Occipital lobe (tissue), 2 donors: ENCODE results near the gene HAPLN3. TPM values are rescaled to one million over a fixed set of nuclear protein-coding genes. Genes with fewer than 3 reads are reported as not detected.

Experiments
- DNase-seq: peaks from one replicate; lab custom pipeline; 2025; lab: John Stamatoyannopoulos, UW
- total RNA-seq: library from RNA; depleted of rRNA; stranded (reverse); fragments of >200 nt; gene quantifications from one replicate; pipeline ENCODE4 v1.2.3, GENCODE V29; 2014

The HAPLN3 gene
- total RNA-seq, 1 donor from 2014 or later, result 8.7 TPM

GRCh38 chr15:88864861-88865497 lies 30.4 kb downstream of the HAPLN3 start:
- no peak for DNase-seq

DNA sequence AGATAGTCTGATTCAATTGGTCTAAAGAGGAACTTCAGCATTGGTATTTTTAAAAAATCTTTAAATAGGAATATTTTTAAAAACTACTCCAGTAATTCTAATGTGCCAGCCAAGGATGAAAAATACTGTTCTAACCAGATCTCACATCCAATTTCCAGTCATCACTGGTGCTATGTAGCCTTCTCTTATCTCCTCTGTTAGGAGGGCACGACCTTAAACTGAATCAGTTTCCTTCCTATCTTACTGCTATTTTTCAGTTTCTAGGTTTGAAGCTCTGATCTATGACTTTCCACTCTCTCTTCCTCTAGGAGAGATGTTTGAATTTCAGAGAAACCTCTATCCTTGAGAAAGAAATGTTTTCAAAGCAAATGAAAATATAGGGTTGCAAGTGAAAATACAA lies 31.9 kb downstream of the HAPLN3 start:
- no peak for DNase-seq

- no peak for DNase-seq
Observed at GRCh38 chr15:88860212-88860611, 35.1 kb downstream of the HAPLN3 start.

DNA sequence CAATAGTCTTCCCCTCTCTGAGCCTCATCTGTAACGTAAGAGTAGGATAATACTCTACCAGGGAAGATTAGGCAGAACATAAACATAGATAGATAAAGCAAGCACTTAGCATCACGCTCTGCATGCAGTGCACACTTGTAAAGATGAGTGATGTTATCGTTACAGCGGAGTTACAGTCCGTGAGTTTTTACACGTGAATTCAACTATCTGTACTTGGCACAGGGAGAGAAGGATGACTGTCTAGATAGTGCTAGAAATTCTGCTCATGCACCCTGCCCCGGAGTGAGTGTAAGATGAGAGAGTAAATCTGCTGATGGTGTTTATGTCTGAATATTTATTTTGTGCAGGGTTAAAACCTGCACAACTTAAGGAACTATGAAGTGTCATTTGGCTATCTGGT lies 35.8 kb downstream of the HAPLN3 start:
- no peak for DNase-seq

DNA sequence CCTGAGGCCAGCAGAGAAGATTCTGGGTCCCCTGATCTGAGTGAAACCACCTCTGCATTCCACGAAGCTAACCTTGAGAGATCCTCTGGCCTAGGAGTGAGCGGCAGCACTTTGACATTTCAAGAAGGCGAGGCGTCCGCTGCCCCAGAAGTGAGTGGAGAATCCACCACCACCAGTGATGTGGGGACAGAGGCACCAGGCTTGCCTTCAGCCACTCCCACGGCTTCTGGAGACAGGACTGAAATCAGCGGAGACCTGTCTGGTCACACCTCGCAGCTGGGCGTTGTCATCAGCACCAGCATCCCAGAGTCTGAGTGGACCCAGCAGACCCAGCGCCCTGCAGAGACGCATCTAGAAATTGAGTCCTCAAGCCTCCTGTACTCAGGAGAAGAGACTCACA lies 36.4 kb downstream of the HAPLN3 start:
- DNase-seq, result no peak

- DNase-seq, result no peak
Observed at GRCh38 chr15:88852476-88852875, 42.9 kb downstream of the HAPLN3 start.

DNA sequence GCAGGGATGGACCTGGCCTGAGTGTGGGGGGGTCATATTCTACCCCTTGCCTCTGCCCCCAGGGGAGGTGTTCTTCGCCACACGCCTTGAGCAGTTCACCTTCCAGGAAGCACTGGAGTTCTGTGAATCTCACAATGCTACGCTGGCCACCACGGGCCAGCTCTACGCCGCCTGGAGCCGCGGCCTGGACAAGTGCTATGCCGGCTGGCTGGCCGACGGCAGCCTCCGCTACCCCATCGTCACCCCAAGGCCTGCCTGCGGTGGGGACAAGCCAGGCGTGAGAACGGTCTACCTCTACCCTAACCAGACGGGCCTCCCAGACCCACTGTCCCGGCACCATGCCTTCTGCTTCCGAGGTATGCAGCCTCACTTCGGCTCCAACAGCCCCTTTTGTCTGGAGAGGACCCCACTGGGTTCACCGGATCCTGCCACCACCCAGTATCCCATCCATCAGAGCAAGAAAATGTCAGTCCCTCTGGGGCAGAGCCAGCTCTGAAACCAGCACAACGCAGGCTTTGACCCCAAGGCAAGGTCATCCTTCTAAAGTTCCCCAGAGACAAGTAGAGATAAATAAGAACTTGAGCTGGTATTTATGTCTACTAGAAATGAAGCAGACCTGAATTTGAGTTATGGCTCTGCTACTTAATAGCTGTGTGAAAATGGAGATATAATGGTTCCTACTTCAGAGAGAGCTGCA lies 45.8 kb downstream of the HAPLN3 start:
- no peak for DNase-seq

- no peak for DNase-seq
Observed at GRCh38 chr15:88848203-88848602, 47.1 kb downstream of the HAPLN3 start.

- no peak for DNase-seq
Observed at GRCh38 chr15:88847144-88847543, 48.2 kb downstream of the HAPLN3 start.

- DNase-seq, result no peak
Observed at GRCh38 chr15:88845616-88846015, 49.7 kb downstream of the HAPLN3 start.

- no peak for DNase-seq
Observed at GRCh38 chr15:88844749-88845386, 50.5 kb downstream of the HAPLN3 start.

- no peak for DNase-seq
Observed at GRCh38 chr15:88843334-88843733, 52.0 kb downstream of the HAPLN3 start.

DNA sequence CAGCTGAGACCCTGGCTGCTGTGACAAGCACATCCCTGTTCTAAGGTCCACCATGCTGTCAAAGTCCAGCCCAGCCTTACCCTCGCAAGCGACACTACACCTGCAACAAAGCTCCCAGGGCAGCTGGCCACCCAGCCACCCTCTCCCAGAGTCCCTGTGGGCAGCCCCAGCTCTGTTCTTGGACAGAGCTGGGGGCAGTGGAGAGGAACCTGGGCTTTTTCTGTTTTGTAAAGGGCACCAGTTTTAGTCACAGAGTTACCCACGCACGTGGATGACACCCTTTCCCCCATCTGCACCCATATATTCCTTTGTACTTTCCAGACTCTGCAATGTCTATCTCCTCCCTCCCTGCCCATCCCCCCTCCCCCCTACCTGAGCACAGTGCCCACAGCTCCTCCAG lies 53.2 kb downstream of the HAPLN3 start:
- no peak for DNase-seq

- DNase-seq, result no peak
Observed at GRCh38 chr15:88841236-88841635, 54.1 kb downstream of the HAPLN3 start.

DNA sequence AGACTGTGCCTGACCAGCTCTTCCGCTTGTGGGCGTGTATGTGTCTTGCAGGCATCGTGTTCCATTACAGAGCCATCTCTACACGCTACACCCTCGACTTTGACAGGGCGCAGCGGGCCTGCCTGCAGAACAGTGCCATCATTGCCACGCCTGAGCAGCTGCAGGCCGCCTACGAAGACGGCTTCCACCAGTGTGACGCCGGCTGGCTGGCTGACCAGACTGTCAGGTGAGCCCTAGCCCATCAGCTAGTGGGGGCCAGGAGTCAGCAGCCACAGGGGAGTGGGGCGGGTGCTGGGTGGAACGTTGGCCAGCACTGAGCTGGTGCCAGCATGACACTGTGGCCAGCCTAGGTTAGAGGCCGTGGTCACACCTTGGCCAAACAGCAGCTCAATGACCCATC lies 55.4 kb downstream of the HAPLN3 start:
- DNase-seq, result no peak

DNA sequence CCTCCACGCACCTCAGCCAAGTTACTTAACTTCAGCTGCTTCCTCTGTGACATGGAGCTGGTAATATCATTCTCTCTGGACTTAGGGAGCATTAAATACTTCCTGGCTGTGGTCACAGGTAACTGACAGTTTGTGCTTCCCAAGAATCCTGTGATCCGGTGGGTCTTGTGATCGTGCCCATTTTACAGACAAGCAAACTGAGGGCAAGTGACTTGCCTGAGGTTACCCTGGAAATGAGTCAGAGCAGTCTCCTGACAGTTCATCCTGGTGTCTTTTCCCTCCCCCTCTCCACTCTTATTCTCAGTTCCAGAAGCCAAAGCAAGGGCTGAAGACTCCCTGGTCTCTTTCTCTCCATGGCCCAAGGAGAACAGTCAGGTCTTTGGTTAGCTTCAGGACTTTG lies 56.2 kb downstream of the HAPLN3 start:
- no peak for DNase-seq

GRCh38 chr15:88838667-88839066 lies 56.7 kb downstream of the HAPLN3 start:
- no peak for DNase-seq

DNA sequence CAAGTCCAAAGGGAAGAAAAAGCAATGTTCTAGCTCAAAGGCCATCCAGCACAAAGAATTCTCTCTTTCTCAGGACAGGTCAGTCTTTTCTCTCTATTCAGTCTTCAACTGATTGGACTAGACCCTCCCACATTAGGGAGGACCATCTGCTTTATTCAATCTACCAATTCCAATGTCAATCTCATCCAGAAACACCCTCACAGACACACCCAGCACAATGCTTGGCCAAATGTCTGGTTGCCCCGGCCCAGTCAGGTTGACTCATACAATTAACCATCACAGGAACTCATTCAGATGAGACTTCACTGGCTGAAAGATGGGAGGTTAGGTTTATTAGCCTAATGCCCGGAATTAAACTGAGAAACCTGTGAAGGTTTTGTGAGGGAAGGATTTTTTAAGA lies 59.7 kb downstream of the HAPLN3 start:
- DNase-seq, result no peak

DNA sequence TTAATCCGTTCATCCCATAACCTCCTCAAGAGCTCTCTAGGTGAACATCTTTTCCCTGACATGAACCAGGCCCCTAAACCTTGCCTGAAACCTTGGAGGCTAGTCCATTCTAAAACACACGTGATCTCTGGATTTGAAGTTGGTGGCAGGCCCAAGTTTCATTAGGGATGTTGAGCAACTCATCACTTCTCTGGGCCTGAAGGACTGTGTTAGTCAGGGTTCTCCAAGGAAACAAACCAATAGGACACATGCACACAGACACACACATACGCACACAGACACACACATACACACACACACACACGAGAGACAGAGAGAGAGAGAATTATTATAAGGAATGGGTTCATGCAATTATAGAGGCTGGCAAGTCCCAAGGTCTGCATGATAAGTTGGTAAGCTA lies 60.2 kb downstream of the HAPLN3 start:
- DNase-seq, result no peak

DNA sequence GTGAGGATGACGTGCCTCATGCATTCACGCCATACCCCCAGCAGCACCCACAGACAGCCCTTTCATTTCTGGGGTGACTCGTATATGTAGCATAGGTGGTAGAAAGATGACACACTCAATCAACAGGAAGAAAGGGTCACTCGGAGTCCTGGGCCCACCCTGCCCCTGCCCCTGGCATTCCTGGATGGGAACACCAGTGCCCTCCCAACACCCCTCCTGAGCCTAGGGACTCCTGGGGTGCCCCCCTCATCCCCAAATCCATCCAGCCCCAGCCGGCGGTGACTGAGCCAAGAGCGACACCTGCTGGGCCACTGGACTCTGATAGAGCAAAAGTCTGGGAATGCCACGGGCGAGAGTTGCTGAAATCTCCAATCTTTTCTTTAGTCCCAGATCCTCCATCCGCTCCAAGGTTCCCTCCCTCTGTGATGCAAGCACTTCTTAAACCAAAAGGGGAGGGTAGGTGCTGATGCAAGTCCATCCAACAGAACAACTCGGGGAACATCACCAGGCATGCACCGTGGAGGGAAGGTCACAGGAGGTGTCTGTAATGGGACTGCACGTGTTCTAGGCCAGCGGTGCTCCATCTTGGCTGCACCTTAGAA lies 61.0 kb downstream of the HAPLN3 start:
- DNase-seq, result no peak

DNA sequence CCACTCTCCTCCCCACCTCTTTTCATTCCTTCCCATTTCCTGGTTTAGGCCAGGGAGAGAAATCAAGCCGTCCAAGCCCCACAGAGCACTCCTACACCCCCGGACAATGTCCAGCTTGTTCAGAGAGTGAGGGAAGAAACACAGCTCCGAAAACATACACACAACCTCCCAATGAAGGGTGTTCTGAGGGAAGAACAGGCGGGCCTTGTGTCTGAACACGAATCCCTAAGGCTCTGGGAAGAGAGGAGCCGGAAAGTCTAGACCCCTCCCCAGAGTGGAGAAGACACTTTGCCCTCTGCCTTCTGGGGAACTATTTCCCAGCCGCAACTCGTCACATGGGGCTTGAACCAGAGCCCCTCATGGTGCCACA lies 61.6 kb downstream of the HAPLN3 start:
- DNase-seq, result no peak
